HepG2 (cell line): Measurements from ENCODE around the gene CEMP1. TPM values are rescaled to one million over a fixed set of nuclear protein-coding genes. Genes with fewer than 3 reads are reported as not detected.
A peak's percentile ranks its signal among the peaks of the same experiment; 100 is the strongest.

Experiments
- CAMTA2 ChIP-seq: sonication (generic); formaldehyde crosslinking; IDR thresholded peaks from 2 replicates; pipeline ENCODE4 v1.4.0; 2020; ENCODE audit warnings: mild to moderate bottlenecking, missing genetic modification reagents, borderline replicate concordance
- FOXO4 ChIP-seq: sonication (generic); formaldehyde crosslinking; conservative IDR thresholded peaks from 2 replicates; pipeline ENCODE4 v1.8.1; 2023; ENCODE audit warnings: missing genetic modification reagents
- FUBP1 ChIP-seq: sonication (generic); formaldehyde crosslinking; IDR thresholded peaks from 2 replicates; pipeline ENCODE4 v1.5.1; 2020; ENCODE audit warnings: missing genetic modification reagents, mild to moderate bottlenecking, borderline replicate concordance
- HNF1B ChIP-seq: sonication (generic); formaldehyde crosslinking; IDR thresholded peaks from 2 replicates; pipeline ENCODE4 v1.5.1; 2020; ENCODE audit warnings: mild to moderate bottlenecking, moderate library complexity, missing genetic modification reagents
- MATR3 ChIP-seq: sonication (generic); formaldehyde crosslinking; IDR thresholded peaks from 2 replicates; pipeline ENCODE4 v1.4.0; 2020; ENCODE audit warnings: missing genetic modification reagents
- PITX1 ChIP-seq: sonication (generic); formaldehyde crosslinking; IDR thresholded peaks from 2 replicates; pipeline ENCODE4 v1.5.1; 2020; ENCODE audit warnings: mild to moderate bottlenecking, missing genetic modification reagents
- RBFOX2 ChIP-seq: fragments of 200-400 bp; formaldehyde crosslinking; IDR thresholded peaks from 2 replicates; pipeline ENCODE4 v1.6.1; 2017; ENCODE audit warnings: low read depth, mild to moderate bottlenecking, low read length
- SAP130 ChIP-seq: IDR thresholded peaks from 2 replicates; pipeline ENCODE4 v1.6.1; 2016; ENCODE audit warnings: low read depth
- SIN3B ChIP-seq: fragments of 150-350 bp; IDR thresholded peaks from 2 replicates; pipeline ENCODE4 v1.6.1; 2014; ENCODE audit warnings: low read length
- ZBTB33 ChIP-seq: sonication (generic); formaldehyde crosslinking; IDR thresholded peaks from 2 replicates; pipeline ENCODE4 v1.4.0; 2020; ENCODE audit warnings: missing genetic modification reagents
- ZMYM4 ChIP-seq: sonication (generic); formaldehyde crosslinking; IDR thresholded peaks from 2 replicates; pipeline ENCODE4 v1.8.1; 2023; ENCODE audit warnings: mild to moderate bottlenecking, missing genetic modification reagents
- ZNF180 ChIP-seq: sonication (generic); formaldehyde crosslinking; IDR thresholded peaks from 2 replicates; pipeline ENCODE4 v1.4.0; 2020; ENCODE audit warnings: low read depth, missing genetic modification reagents, borderline replicate concordance
- ZNF292 ChIP-seq: sonication (generic); formaldehyde crosslinking; IDR thresholded peaks from 2 replicates; pipeline ENCODE4 v1.8.1; 2022; ENCODE audit warnings: mild to moderate bottlenecking, low read depth, missing genetic modification reagents, borderline replicate concordance
- ZNF639 ChIP-seq: conservative IDR thresholded peaks from 2 replicates; pipeline ENCODE4 v1.6.1; 2018; ENCODE audit warnings: missing genetic modification reagents
- ZNF781 ChIP-seq: sonication (generic); formaldehyde crosslinking; IDR thresholded peaks from 2 replicates; pipeline ENCODE4 v1.5.1; 2020; ENCODE audit warnings: borderline replicate concordance, mild to moderate bottlenecking, missing genetic modification reagents; ENCODE audit errors: not compliant biosample characterization
- ZSCAN22 ChIP-seq: sonication (generic); formaldehyde crosslinking; IDR thresholded peaks from 2 replicates; pipeline ENCODE4 v1.4.0; 2020; ENCODE audit warnings: mild to moderate bottlenecking, missing genetic modification reagents
- polyA plus RNA-seq, 8 experiments: library from polyadenylated mRNA; depleted of rRNA in 3 of 8; stranded (reverse) in 7 of 8; unstranded in 1 of 8; fragments of >200 nt; fragmentation: Illumina TruSeq in 4 of 8; extraction: Trizol in 4 of 8; gene quantifications; 2 replicates each; pipeline versions ENCODE4 v1.2.1 to v1.2.3, GENCODE V29; 2011 to 2016; ENCODE audit warnings: low read depth in 4 of 8, missing spikeins in 1 of 8, mixed read lengths in 1 of 8; ENCODE audit not compliant: insufficient read depth in 1 of 8
- total RNA-seq, 5 experiments: library from RNA; depleted of rRNA; stranded (reverse); fragments of >200 nt; fragmentation: Illumina TruSeq; extraction: Trizol; gene quantifications; 2 replicates each; pipeline ENCODE4 v1.2.3, GENCODE V29; 2016; ENCODE audit warnings: low read depth in 1 of 5

The CEMP1 gene
- total and polyA plus RNA-seq, 2 of the 13 experiments (the other 11 are each of a cell fraction or from before 2014, with no cell fraction given) = not detected

GRCh38 chr16:2535625-2536013, 4.4 kb upstream of the CEMP1 start (continued):
- TF ChIP-seq SAP130 (CRISPR knock-in tag) (0 out of 2 replicates have a peak, but pooled peaks have one; percentile 7), ZBTB33 (CRISPR knock-in tag) (no peak), ZNF781 (CRISPR knock-in tag) (no peak), SIN3B (no peak), ZNF639 (CRISPR knock-in tag) (no peak), FOXO4 (CRISPR knock-in tag) (no peak), FUBP1 (CRISPR knock-in tag) (no peak), CAMTA2 (CRISPR knock-in tag) (0 out of 2 replicates have a peak, but pooled peaks have one; percentile 8), RBFOX2 (no peak), PITX1 (CRISPR knock-in tag) (no peak), ZSCAN22 (CRISPR knock-in tag) (no peak), HNF1B (CRISPR knock-in tag) (no peak), ZMYM4 (CRISPR knock-in tag) (no peak), ZNF180 (CRISPR knock-in tag) (no peak), ZNF292 (CRISPR knock-in tag) (no peak), MATR3 (CRISPR knock-in tag) (no peak)
